Natural killer cell treated with Interleukin-12 subunit alpha and Interleukin-12 subunit beta and Interleukin-15 and Interleukin-18, amount 100 ng/mL, for 72 hours (primary cell): ENCODE results near the gene SRPK2. TPM values are rescaled to one million over a fixed set of nuclear protein-coding genes. Genes with fewer than 3 reads are reported as not detected.

Experiments
- ATAC-seq, 2 donors: fragments of 150-1000 bp; cut with Tn5 transposase in 1 of 2; sonication (Bioruptor Pico), chemical (Tn5 transposase) in 1 of 2; 2 replicates each; pipeline ENCODE4 v1.10.0; 2021
- DNase-seq: peaks from one replicate; pipeline ENCODE4 v3.0.0; 2022; ENCODE audit warnings: low spot score
- H3K27ac Mint-ChIP-seq, 2 donors: 1 replicate in 1 of 2; 2 replicates in 1 of 2; pipeline ENCODE4 v1.8.0; 2022; ENCODE audit warnings: mixed read lengths in 2 of 2, mild to moderate bottlenecking in 1 of 2, moderate library complexity in 1 of 2
- H3K27me3 Mint-ChIP-seq, 2 donors: 1 replicate in 1 of 2; 2 replicates in 1 of 2; pipeline ENCODE4 v1.8.0; 2022; ENCODE audit warnings: mixed read lengths in 2 of 2
- H3K36me3 Mint-ChIP-seq: one replicate; pipeline ENCODE4 v1.8.0; 2022; ENCODE audit warnings: mixed read lengths
- H3K4me1 Mint-ChIP-seq, 2 donors: 1 replicate in 1 of 2; 2 replicates in 1 of 2; pipeline ENCODE4 v1.8.0; 2022; ENCODE audit warnings: low read depth in 2 of 2, mixed read lengths in 2 of 2, mild to moderate bottlenecking in 1 of 2
- H3K4me3 Mint-ChIP-seq: one replicate; pipeline ENCODE4 v1.8.0; 2022; ENCODE audit warnings: mixed read lengths
- H3K9me3 Mint-ChIP-seq: 2 replicates; pipeline ENCODE4 v1.8.0; 2022; ENCODE audit warnings: mixed read lengths
- total RNA-seq, 2 donors: library from RNA; stranded (reverse); gene quantifications; one replicate each; pipeline ENCODE4 v1.2.3, GENCODE V29; 2022

The SRPK2 gene
- total RNA-seq, 2 donors from 2014 or later = 39.1 to 47.3 TPM

GRCh38 chr7:105136221-105136620 is 252.5 kb downstream of the SRPK2 start:
- H3K9me3 Mint-ChIP-seq = no peaks in the 10 kb centered on the region
- no peak for ATAC-seq
- no peak overlapping the region for H3K4me3 Mint-ChIP-seq
- DNase-seq = no peak
- H3K36me3 Mint-ChIP-seq = peaks cover 15% of the 10 kb centered on the region
- H3K4me1 Mint-ChIP-seq = peaks cover 31% of the 10 kb centered on the region in 2 donors
- H3K27ac Mint-ChIP-seq = peak overlapping the region in 1 of 2 donors; percentile 14
- H3K27me3 Mint-ChIP-seq = no peaks in the 10 kb centered on the region

- no peak for DNase-seq
- no peak for ATAC-seq
- Mint-ChIP-seq H3K9me3 (no peaks in the 10 kb centered on the region), H3K36me3 (peaks cover 19% of the 10 kb centered on the region), H3K4me1 (peaks cover 37 to 43% of the 10 kb centered on the region in 2 donors), H3K4me3 (no peak overlapping the region), H3K27me3 (no peaks in the 10 kb centered on the region), H3K27ac (no peak overlapping the region)
These were observed 254.6 kb downstream of the SRPK2 start for GRCh38 chr7:105133986-105134655.

- Mint-ChIP-seq H3K4me1 (peaks cover 33 to 40% of the 10 kb centered on the region in 2 donors), H3K4me3 (no peak overlapping the region), H3K27me3 (no peaks in the 10 kb centered on the region), H3K9me3 (no peaks in the 10 kb centered on the region), H3K36me3 (peaks cover 19% of the 10 kb centered on the region), H3K27ac (no peak overlapping the region)
- DNase-seq (no peak), ATAC-seq (no peak)
These were observed 255.4 kb downstream of the SRPK2 start for GRCh38 chr7:105133358-105133757.

GRCh38 chr7:105132835-105133234 is 255.9 kb downstream of the SRPK2 start:
- H3K9me3 Mint-ChIP-seq = no peaks in the 10 kb centered on the region
- peaks cover 16% of the 10 kb centered on the region for H3K36me3 Mint-ChIP-seq
- no peak for DNase-seq
- no peak overlapping the region for H3K4me3 Mint-ChIP-seq
- no peaks in the 10 kb centered on the region for H3K27me3 Mint-ChIP-seq
- no peak for ATAC-seq
- peaks cover 33 to 36% of the 10 kb centered on the region in 2 donors for H3K4me1 Mint-ChIP-seq
- H3K27ac Mint-ChIP-seq = no peak overlapping the region

GRCh38 chr7:105132335-105132734 is 256.4 kb downstream of the SRPK2 start:
- Mint-ChIP-seq H3K36me3 (peaks cover 13% of the 10 kb centered on the region), H3K4me3 (no peak overlapping the region), H3K27ac (no peak overlapping the region), H3K9me3 (no peaks in the 10 kb centered on the region), H3K4me1 (peaks cover 33 to 34% of the 10 kb centered on the region in 2 donors), H3K27me3 (no peaks in the 10 kb centered on the region)
- ATAC-seq (peak in 1 of 2 donors; percentile 7), DNase-seq (no peak)

- DNase-seq (no peak), ATAC-seq (no peak)
- H3K27ac Mint-ChIP-seq = peak overlapping the region; percentile 69 to 76
- peaks cover 31 to 32% of the 10 kb centered on the region in 2 donors for H3K4me1 Mint-ChIP-seq
- H3K27me3 Mint-ChIP-seq = no peaks in the 10 kb centered on the region
- H3K4me3 Mint-ChIP-seq = no peak overlapping the region
- H3K9me3 Mint-ChIP-seq = no peaks in the 10 kb centered on the region
- H3K36me3 Mint-ChIP-seq = peaks cover 12% of the 10 kb centered on the region
These were observed 256.8 kb downstream of the SRPK2 start for GRCh38 chr7:105131890-105132289.

- Mint-ChIP-seq H3K4me1 (peaks cover 23 to 30% of the 10 kb centered on the region in 2 donors), H3K4me3 (peak overlapping the region; percentile 38), H3K27me3 (no peaks in the 10 kb centered on the region), H3K27ac (peak overlapping the region; percentile 69 to 76), H3K36me3 (peaks cover 8% of the 10 kb centered on the region), H3K9me3 (no peaks in the 10 kb centered on the region)
- no peak for DNase-seq
- peak; percentile 60 to 78 for ATAC-seq
These were observed 257.6 kb downstream of the SRPK2 start for GRCh38 chr7:105131033-105131656.

- Mint-ChIP-seq H3K27ac (peak overlapping the region in 1 of 2 donors; percentile 76), H3K27me3 (no peaks in the 10 kb centered on the region), H3K4me1 (peaks cover 23 to 35% of the 10 kb centered on the region in 2 donors), H3K9me3 (no peaks in the 10 kb centered on the region), H3K36me3 (peaks cover 8% of the 10 kb centered on the region), H3K4me3 (no peak overlapping the region)
- DNase-seq = no peak
- no peak for ATAC-seq
These were observed 258.1 kb downstream of the SRPK2 start for GRCh38 chr7:105130580-105130979.

- Mint-ChIP-seq H3K36me3 (peaks cover 8% of the 10 kb centered on the region), H3K27me3 (no peaks in the 10 kb centered on the region), H3K9me3 (no peaks in the 10 kb centered on the region), H3K4me1 (peaks cover 23 to 36% of the 10 kb centered on the region in 2 donors), H3K4me3 (no peak overlapping the region), H3K27ac (no peak overlapping the region)
- DNase-seq = no peak
- no peak for ATAC-seq
These were observed 258.7 kb downstream of the SRPK2 start for GRCh38 chr7:105130048-105130447.

- DNase-seq = no peak
- H3K27ac Mint-ChIP-seq = no peak overlapping the region
- H3K4me1 Mint-ChIP-seq = peaks cover 16 to 31% of the 10 kb centered on the region in 2 donors
- H3K9me3 Mint-ChIP-seq = no peaks in the 10 kb centered on the region
- H3K27me3 Mint-ChIP-seq = no peaks in the 10 kb centered on the region
- no peak for ATAC-seq
- no peak overlapping the region for H3K4me3 Mint-ChIP-seq
- peaks cover 4% of the 10 kb centered on the region for H3K36me3 Mint-ChIP-seq
These were observed 261.5 kb downstream of the SRPK2 start for GRCh38 chr7:105127179-105127578.

GRCh38 chr7:105126436-105126975 is 262.2 kb downstream of the SRPK2 start:
- DNase-seq (no peak), ATAC-seq (no peak)
- Mint-ChIP-seq H3K4me1 (peaks cover 10 to 29% of the 10 kb centered on the region in 2 donors), H3K9me3 (no peaks in the 10 kb centered on the region), H3K36me3 (peaks cover 4% of the 10 kb centered on the region), H3K27ac (peak overlapping the region in 1 of 2 donors; percentile 53), H3K27me3 (no peaks in the 10 kb centered on the region), H3K4me3 (no peak overlapping the region)

GRCh38 chr7:105125745-105126144 is 263.0 kb downstream of the SRPK2 start:
- H3K9me3 Mint-ChIP-seq = no peaks in the 10 kb centered on the region
- H3K4me1 Mint-ChIP-seq = peaks cover 10 to 29% of the 10 kb centered on the region in 2 donors
- ATAC-seq (no peak), DNase-seq (no peak)
- peaks cover 4% of the 10 kb centered on the region for H3K36me3 Mint-ChIP-seq
- no peaks in the 10 kb centered on the region for H3K27me3 Mint-ChIP-seq
- no peak overlapping the region for H3K4me3 Mint-ChIP-seq
- peak overlapping the region in 1 of 2 donors; percentile 53 for H3K27ac Mint-ChIP-seq

- ATAC-seq = no peak
- H3K4me1 Mint-ChIP-seq = peaks cover 15 to 24% of the 10 kb centered on the region in 2 donors
- no peak for DNase-seq
- no peaks in the 10 kb centered on the region for H3K27me3 Mint-ChIP-seq
- H3K27ac Mint-ChIP-seq = no peak overlapping the region
- no peaks in the 10 kb centered on the region for H3K36me3 Mint-ChIP-seq
- no peaks in the 10 kb centered on the region for H3K9me3 Mint-ChIP-seq
- no peak overlapping the region for H3K4me3 Mint-ChIP-seq
These were observed 266.1 kb downstream of the SRPK2 start for GRCh38 chr7:105122619-105123018.
